Measurements from ENCODE around the gene C16orf92. TPM values are rescaled to one million over a fixed set of nuclear protein-coding genes. Genes with fewer than 3 reads are reported as not detected.

C16orf92 gene
- total RNA-seq, 1 donor from 2014 or later, result not detected

- Mint-ChIP-seq H3K4me3 (peak overlapping the region; percentile 32), H3K9me3 (no peaks in the 10 kb centered on the region), H3K27me3 (no peaks in the 10 kb centered on the region), H3K27ac (peak overlapping the region; percentile 70), H3K4me1 (ENCODE audit: unreplicated experiment) (peaks cover 8% of the 10 kb centered on the region), H3K36me3 (peaks cover 4% of the 10 kb centered on the region)
- TF ChIP-seq, protein P1, sequence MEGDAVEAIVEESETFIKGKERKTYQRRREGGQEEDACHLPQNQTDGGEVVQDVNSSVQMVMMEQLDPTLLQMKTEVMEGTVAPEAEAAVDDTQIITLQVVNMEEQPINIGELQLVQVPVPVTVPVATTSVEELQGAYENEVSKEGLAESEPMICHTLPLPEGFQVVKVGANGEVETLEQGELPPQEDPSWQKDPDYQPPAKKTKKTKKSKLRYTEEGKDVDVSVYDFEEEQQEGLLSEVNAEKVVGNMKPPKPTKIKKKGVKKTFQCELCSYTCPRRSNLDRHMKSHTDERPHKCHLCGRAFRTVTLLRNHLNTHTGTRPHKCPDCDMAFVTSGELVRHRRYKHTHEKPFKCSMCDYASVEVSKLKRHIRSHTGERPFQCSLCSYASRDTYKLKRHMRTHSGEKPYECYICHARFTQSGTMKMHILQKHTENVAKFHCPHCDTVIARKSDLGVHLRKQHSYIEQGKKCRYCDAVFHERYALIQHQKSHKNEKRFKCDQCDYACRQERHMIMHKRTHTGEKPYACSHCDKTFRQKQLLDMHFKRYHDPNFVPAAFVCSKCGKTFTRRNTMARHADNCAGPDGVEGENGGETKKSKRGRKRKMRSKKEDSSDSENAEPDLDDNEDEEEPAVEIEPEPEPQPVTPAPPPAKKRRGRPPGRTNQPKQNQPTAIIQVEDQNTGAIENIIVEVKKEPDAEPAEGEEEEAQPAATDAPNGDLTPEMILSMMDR (conservative IDR thresholded peaks at IDR 0.05), result no peak
- no peak for DNase-seq (ENCODE audit: extremely low spot score, unreplicated experiment)
Observed at GRCh38 chr16:30060836-30061554, 38.0 kb downstream of the C16orf92 start.

DNA sequence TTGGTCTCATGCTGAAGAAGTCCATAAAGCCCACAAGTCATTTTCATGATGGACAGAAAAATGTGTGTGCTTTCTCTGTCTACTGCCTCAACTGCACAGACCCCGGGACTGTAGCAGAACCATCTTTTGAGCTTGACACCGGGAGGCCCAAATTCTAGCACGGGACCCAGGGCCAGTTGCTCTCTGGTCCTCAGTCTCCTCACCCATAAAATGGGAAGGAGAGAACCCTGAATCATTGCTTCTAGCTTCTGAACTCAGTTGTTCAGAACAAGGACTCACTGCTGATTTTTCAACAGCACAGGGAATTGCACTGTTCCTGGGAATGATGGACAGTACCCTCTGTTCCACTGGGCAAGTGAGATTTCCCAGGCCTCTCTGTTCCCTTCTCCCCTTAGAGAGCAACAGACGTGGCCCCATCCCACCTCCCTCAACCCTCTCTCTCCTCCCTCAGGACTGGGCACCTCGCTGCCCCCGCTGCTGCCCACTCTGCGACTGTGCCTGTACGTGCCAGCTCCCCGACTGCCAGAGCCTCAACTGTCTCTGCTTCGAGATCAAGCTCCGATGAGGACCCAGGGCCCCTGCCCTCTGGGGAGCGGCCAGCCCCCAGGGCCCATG lies 40.4 kb downstream of the C16orf92 start:
- Mint-ChIP-seq H3K27me3 (no peaks in the 10 kb centered on the region), H3K4me1 (ENCODE audit: unreplicated experiment) (peaks cover 17% of the 10 kb centered on the region), H3K4me3 (peak overlapping the region; percentile 92), H3K9me3 (no peaks in the 10 kb centered on the region), H3K27ac (peak overlapping the region; percentile 96), H3K36me3 (peaks cover 13% of the 10 kb centered on the region)
- no peak for DNase-seq (ENCODE audit: extremely low spot score, unreplicated experiment)
- TF ChIP-seq, protein P1 (conservative IDR thresholded peaks at IDR 0.05), result no peak

DNA sequence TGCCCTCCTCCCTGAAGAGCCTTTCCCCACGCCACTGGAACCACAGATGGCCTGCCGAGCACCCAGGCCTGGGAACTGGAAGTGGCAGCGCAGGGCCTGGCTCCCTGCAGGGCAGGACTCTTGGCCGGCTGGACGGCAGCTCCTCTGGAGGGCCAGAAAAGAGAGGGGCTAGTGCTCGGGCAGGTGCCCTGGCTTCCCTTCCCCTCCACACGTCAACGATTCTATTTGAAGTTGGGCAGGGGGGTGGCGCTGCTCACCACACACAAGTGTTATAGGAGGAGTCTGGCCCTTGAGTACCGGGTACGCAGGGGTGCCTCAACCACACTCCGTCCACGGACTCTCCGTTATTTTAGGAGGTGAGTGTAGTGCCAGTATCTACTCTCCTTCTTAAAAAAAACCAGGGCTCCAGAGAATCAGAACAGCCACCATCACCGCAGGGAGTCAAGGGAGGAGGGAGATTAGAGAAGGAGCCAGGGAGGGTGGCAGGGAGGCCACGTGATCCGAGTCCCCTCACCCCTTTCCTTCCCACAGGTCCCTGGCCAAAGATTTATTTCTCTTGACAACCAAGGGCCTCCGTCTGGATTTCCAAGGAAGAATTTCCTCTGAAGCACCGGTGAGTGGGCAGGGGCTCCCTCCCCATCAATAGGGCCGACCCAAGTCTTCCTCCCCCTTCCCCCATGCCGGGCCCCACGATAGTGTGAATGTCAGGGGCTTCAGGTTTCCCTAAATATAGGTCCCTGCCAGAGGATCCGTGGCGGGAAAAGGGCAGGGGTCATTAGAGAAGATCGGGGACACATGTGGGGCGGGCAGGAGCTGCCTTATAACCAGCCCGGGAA lies 41.1 kb downstream of the C16orf92 start:
- Mint-ChIP-seq H3K4me3 (peak overlapping the region; percentile 92), H3K9me3 (no peaks in the 10 kb centered on the region), H3K36me3 (peaks cover 18% of the 10 kb centered on the region), H3K4me1 (ENCODE audit: unreplicated experiment) (peaks cover 17% of the 10 kb centered on the region), H3K27me3 (no peaks in the 10 kb centered on the region), H3K27ac (peak overlapping the region; percentile 96)
- TF ChIP-seq, protein P1 (conservative IDR thresholded peaks at IDR 0.05), result peak; percentile 19
- DNase-seq (ENCODE audit: extremely low spot score, unreplicated experiment), result no peak

GRCh38 chr16:30064729-30065101 lies 41.7 kb downstream of the C16orf92 start:
- TF ChIP-seq, protein P1 (conservative IDR thresholded peaks at IDR 0.05), result no peak
- DNase-seq (ENCODE audit: extremely low spot score, unreplicated experiment), result no peak
- no peaks in the 10 kb centered on the region for H3K9me3 Mint-ChIP-seq
- H3K27me3 Mint-ChIP-seq, result no peaks in the 10 kb centered on the region
- H3K27ac Mint-ChIP-seq, result peak overlapping the region; percentile 96
- H3K4me1 Mint-ChIP-seq (ENCODE audit: unreplicated experiment), result peaks cover 17% of the 10 kb centered on the region
- H3K4me3 Mint-ChIP-seq, result peak overlapping the region; percentile 92
- peaks cover 22% of the 10 kb centered on the region for H3K36me3 Mint-ChIP-seq

DNA sequence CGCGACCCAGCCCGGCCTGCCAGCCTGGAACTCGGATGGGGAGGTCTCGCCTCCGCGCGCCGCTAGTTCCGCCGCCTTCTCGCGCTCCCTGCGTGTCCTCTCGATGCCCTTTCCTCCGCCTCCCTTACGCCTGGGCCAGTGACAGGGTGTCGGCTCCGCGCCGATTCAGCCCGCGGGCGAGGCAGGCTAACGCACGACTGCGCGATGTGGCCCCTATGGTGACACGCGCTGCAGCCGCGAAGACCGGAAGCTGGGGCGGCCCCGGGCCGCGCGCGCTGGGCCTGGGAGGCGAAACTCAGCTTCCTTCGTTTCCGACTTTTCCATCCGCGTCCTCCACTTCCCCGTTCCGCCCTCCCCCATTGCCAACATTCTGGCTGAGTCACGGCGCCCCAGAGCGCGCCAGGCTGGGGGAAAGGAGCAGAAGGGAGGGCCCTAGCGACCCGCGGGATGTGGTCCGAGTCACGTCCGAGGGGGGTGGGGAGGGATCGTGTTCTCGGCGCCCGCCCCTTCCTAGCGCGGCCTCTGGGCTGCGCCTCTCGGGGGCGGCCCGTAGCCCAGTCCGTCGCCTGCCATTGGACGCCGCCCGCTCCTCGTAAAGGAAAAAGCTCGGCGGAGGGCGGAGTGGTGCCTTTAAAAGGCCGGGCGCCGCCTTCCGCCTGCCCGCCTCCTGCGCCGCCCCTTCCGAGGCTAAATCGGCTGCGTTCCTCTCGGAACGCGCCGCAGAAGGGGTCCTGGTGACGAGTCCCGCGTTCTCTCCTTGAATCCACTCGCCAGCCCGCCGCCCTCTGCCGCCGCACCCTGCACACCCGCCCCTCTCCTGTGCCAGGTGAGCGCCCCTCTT lies 42.3 kb downstream of the C16orf92 start, which contains the start of gene ALDOA:
ALDOA (plus strand) TSS at position 659 of the 841 bp plus-strand sequence. CDS start 1,138 bp downstream, outside the sequence.
- TF ChIP-seq, protein P1 (conservative IDR thresholded peaks at IDR 0.05), result no peak
- peak within 1 kb of the TSS; percentile 92 for H3K4me3 Mint-ChIP-seq
- H3K4me1 Mint-ChIP-seq (ENCODE audit: unreplicated experiment), result peaks cover 16% of the 10 kb centered on the region
- H3K36me3 Mint-ChIP-seq, result peaks cover 24% of the 10 kb centered on the region
- peak within 1 kb of the TSS; percentile 96 for H3K27ac Mint-ChIP-seq
- DNase-seq (ENCODE audit: extremely low spot score, unreplicated experiment), result peak; percentile 95
- H3K9me3 Mint-ChIP-seq, result no peaks in the 10 kb centered on the region
- no peaks in the 10 kb centered on the region for H3K27me3 Mint-ChIP-seq
